HEK293 (cell line): Measurements from ENCODE around the gene DLK2.

Source experiments
- BCL11A ChIP-seq: fragments of 450-650 bp; formaldehyde crosslinking; IDR thresholded peaks from 2 replicates; pipeline ENCODE4 v1.5.1; 2016; ENCODE audit warnings: low read depth, missing biosample characterization, missing genetic modification characterization
- BCL11B ChIP-seq: fragments of 450-650 bp; formaldehyde crosslinking; IDR thresholded peaks from 2 replicates; pipeline ENCODE4 v1.5.1; 2016; ENCODE audit warnings: low read depth, missing biosample characterization, missing genetic modification characterization
- GLIS1 ChIP-seq: fragments of 450-650 bp; formaldehyde crosslinking; IDR thresholded peaks from 2 replicates; pipeline ENCODE4 v1.5.1; 2016; ENCODE audit warnings: missing biosample characterization, missing genetic modification characterization
- IKZF3 ChIP-seq: fragments of 450-650 bp; IDR thresholded peaks from 2 replicates; pipeline ENCODE4 v1.5.0; 2018; ENCODE audit warnings: missing biosample characterization, mild to moderate bottlenecking, missing genetic modification characterization, moderate library complexity
- SALL2 ChIP-seq: fragments of 450-650 bp; formaldehyde crosslinking; IDR thresholded peaks from 2 replicates; pipeline ENCODE4 v1.5.0; 2017; ENCODE audit warnings: missing biosample characterization, mild to moderate bottlenecking, missing genetic modification characterization, borderline replicate concordance
- SETDB1 ChIP-seq: IDR thresholded peaks from one replicate; pipeline ENCODE4 v1.6.1; 2017; ENCODE audit warnings: mild to moderate bottlenecking, low read length, moderate library complexity, mixed read lengths; ENCODE audit not compliant: insufficient read length
- SP7 ChIP-seq: fragments of 450-650 bp; formaldehyde crosslinking; IDR thresholded peaks from 2 replicates; pipeline ENCODE4 v1.5.1; 2016; ENCODE audit warnings: missing biosample characterization, missing genetic modification characterization
- ZBTB8A ChIP-seq: fragments of 450-650 bp; formaldehyde crosslinking; IDR thresholded peaks from 2 replicates; pipeline ENCODE4 v1.5.1; 2016; ENCODE audit warnings: missing biosample characterization, missing genetic modification characterization
- ZEB2 ChIP-seq: fragments of 450-650 bp; formaldehyde crosslinking; IDR thresholded peaks from 2 replicates; pipeline ENCODE4 v1.5.1; 2016; ENCODE audit warnings: missing biosample characterization, missing genetic modification characterization
- ZNF121 ChIP-seq: fragments of 450-650 bp; formaldehyde crosslinking; IDR thresholded peaks from 2 replicates; pipeline ENCODE4 v1.5.1; 2016; ENCODE audit warnings: missing biosample characterization, missing genetic modification characterization
- ZNF16 ChIP-seq: fragments of 450-650 bp; formaldehyde crosslinking; IDR thresholded peaks from 2 replicates; pipeline ENCODE4 v1.5.1; 2016; ENCODE audit warnings: low read depth, missing biosample characterization, missing genetic modification characterization
- ZNF202 ChIP-seq: fragments of 450-650 bp; formaldehyde crosslinking; IDR thresholded peaks from 2 replicates; pipeline ENCODE4 v1.5.1; 2016; ENCODE audit warnings: missing biosample characterization, missing genetic modification characterization, borderline replicate concordance
- ZNF335 ChIP-seq: fragments of 450-650 bp; formaldehyde crosslinking; conservative IDR thresholded peaks from 2 replicates; pipeline ENCODE4 v1.5.1; 2016; ENCODE audit warnings: missing biosample characterization, missing genetic modification characterization
- ZNF530 ChIP-seq: fragments of 450-650 bp; formaldehyde crosslinking; IDR thresholded peaks from 2 replicates; pipeline ENCODE4 v1.5.1; 2016; ENCODE audit warnings: low read depth, missing biosample characterization, missing genetic modification characterization
- ZNF548 ChIP-seq: fragments of 450-650 bp; formaldehyde crosslinking; IDR thresholded peaks from 2 replicates; pipeline ENCODE4 v1.5.1; 2016; ENCODE audit warnings: missing biosample characterization, missing genetic modification characterization
- ZNF600 ChIP-seq: fragments of 450-650 bp; formaldehyde crosslinking; IDR thresholded peaks from 2 replicates; pipeline ENCODE4 v1.5.1; 2016; ENCODE audit warnings: missing biosample characterization, missing genetic modification characterization
- ZNF610 ChIP-seq: fragments of 450-650 bp; formaldehyde crosslinking; IDR thresholded peaks from 2 replicates; pipeline ENCODE4 v1.5.1; 2016; ENCODE audit warnings: missing biosample characterization, missing genetic modification characterization, borderline replicate concordance
- ZNF629 ChIP-seq: fragments of 450-650 bp; formaldehyde crosslinking; IDR thresholded peaks from 2 replicates; pipeline ENCODE4 v1.5.1; 2017; ENCODE audit warnings: missing biosample characterization, missing genetic modification characterization
- ZNF670 ChIP-seq: fragments of 450-650 bp; formaldehyde crosslinking; IDR thresholded peaks from 2 replicates; pipeline ENCODE4 v1.5.1; 2016; ENCODE audit warnings: missing biosample characterization, missing genetic modification characterization, low read depth
- ZNF677 ChIP-seq: fragments of 450-650 bp; IDR thresholded peaks from 2 replicates; pipeline ENCODE4 v1.5.0; 2018; ENCODE audit warnings: missing biosample characterization, mild to moderate bottlenecking, missing genetic modification characterization, moderate library complexity
- ZNF830 ChIP-seq: fragments of 450-650 bp; IDR thresholded peaks from 2 replicates; pipeline ENCODE4 v1.5.0; 2018; ENCODE audit warnings: missing biosample characterization, missing genetic modification characterization, low read depth, mild to moderate bottlenecking, moderate library complexity
- ZSCAN23 ChIP-seq: fragments of 450-650 bp; formaldehyde crosslinking; IDR thresholded peaks from 2 replicates; pipeline ENCODE4 v1.5.1; 2016; ENCODE audit warnings: missing biosample characterization, missing genetic modification characterization
- TF ChIP-seq, protein P1 (sequence below): fragments of 450-650 bp; IDR thresholded peaks from 2 replicates; pipeline ENCODE4 v1.5.1; 2018; ENCODE audit warnings: missing biosample characterization, missing genetic modification characterization
- TF ChIP-seq, protein P2 (sequence below): fragments of 450-650 bp; formaldehyde crosslinking; IDR thresholded peaks from 2 replicates; pipeline ENCODE4 v1.5.1; 2016; ENCODE audit warnings: missing biosample characterization, missing genetic modification characterization
- TF ChIP-seq, protein P3 (sequence below): fragments of 450-650 bp; formaldehyde crosslinking; IDR thresholded peaks from 2 replicates; pipeline ENCODE4 v1.5.1; 2016; ENCODE audit warnings: missing biosample characterization, missing genetic modification characterization
- TF ChIP-seq, protein P4 (sequence below): fragments of 450-650 bp; formaldehyde crosslinking; IDR thresholded peaks from 2 replicates; pipeline ENCODE4 v1.5.1; 2016; ENCODE audit warnings: missing biosample characterization, missing genetic modification characterization
- TF ChIP-seq, protein P5 (sequence below): fragments of 450-650 bp; formaldehyde crosslinking; IDR thresholded peaks from 2 replicates; pipeline ENCODE4 v1.5.1; 2016; ENCODE audit warnings: missing biosample characterization, missing genetic modification characterization
- TF ChIP-seq, protein P6 (sequence below): fragments of 450-650 bp; formaldehyde crosslinking; IDR thresholded peaks from 2 replicates; pipeline ENCODE4 v1.5.1; 2016; ENCODE audit warnings: missing biosample characterization, missing genetic modification characterization
- TF ChIP-seq, protein P7 (sequence below): sonication (generic); formaldehyde crosslinking; IDR thresholded peaks from 2 replicates; pipeline ENCODE4 v1.8.1; 2022; ENCODE audit warnings: mild to moderate bottlenecking, moderate library complexity, missing genetic modification reagents

DLK2 gene

DNA sequence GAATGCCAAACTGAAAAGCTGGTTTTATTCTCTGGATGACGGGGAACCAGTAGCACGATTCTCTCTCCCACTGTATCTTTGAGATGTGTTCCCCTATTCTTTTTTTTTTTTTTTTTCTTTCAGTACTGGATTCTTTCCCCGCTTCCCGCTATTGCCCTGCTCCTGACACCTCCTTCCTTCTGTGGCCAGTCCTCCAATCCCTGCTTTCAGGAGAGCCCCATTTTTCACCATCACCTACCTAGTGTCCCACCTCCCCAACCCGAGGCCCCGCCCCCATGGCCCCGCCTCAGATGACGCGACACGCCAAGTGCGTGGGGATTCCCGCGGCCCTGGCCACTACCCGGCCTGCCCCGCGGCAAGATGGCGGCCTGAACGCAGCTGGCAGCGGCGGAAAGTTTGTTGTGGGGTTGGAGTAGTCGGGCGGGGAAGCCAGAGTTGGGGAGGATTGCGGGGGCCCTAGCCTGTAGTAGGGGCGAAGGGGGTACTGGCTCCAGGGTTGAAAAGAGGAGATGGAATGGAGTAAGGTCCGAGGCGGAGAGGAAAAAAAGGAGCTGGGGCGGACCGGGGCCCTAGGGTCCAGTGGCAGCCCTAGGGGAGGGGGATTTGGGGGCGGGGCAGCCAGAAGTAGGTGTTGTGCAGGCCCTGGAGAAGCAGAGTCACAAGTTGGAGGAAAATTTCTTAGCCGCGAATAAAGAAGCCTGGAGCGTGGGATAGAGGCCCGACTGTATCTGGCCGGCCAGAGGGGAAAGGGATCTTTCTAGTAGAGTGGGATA lies 22.1 kb upstream of the DLK2 start, which contains the start of gene TJAP1 (continued):
- TF ChIP-seq, protein P1, sequence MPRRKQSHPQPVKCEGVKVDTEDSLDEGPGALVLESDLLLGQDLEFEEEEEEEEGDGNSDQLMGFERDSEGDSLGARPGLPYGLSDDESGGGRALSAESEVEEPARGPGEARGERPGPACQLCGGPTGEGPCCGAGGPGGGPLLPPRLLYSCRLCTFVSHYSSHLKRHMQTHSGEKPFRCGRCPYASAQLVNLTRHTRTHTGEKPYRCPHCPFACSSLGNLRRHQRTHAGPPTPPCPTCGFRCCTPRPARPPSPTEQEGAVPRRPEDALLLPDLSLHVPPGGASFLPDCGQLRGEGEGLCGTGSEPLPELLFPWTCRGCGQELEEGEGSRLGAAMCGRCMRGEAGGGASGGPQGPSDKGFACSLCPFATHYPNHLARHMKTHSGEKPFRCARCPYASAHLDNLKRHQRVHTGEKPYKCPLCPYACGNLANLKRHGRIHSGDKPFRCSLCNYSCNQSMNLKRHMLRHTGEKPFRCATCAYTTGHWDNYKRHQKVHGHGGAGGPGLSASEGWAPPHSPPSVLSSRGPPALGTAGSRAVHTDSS (tag by site-specific recombination), result no peak
- TF ChIP-seq ZNF830 (tag by site-specific recombination), result no peak
- TF ChIP-seq, protein P2, sequence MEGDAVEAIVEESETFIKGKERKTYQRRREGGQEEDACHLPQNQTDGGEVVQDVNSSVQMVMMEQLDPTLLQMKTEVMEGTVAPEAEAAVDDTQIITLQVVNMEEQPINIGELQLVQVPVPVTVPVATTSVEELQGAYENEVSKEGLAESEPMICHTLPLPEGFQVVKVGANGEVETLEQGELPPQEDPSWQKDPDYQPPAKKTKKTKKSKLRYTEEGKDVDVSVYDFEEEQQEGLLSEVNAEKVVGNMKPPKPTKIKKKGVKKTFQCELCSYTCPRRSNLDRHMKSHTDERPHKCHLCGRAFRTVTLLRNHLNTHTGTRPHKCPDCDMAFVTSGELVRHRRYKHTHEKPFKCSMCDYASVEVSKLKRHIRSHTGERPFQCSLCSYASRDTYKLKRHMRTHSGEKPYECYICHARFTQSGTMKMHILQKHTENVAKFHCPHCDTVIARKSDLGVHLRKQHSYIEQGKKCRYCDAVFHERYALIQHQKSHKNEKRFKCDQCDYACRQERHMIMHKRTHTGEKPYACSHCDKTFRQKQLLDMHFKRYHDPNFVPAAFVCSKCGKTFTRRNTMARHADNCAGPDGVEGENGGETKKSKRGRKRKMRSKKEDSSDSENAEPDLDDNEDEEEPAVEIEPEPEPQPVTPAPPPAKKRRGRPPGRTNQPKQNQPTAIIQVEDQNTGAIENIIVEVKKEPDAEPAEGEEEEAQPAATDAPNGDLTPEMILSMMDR (tag by site-specific recombination), result no peak
- no peak for TF ChIP-seq BCL11B
- TF ChIP-seq BCL11A (tag by site-specific recombination), result no peak
- TF ChIP-seq, protein P3, sequence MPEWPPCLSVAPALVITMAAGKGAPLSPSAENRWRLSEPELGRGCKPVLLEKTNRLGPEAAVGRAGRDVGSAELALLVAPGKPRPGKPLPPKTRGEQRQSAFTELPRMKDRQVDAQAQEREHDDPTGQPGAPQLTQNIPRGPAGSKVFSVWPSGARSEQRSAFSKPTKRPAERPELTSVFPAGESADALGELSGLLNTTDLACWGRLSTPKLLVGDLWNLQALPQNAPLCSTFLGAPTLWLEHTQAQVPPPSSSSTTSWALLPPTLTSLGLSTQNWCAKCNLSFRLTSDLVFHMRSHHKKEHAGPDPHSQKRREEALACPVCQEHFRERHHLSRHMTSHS (tag by site-specific recombination), result no peak
- TF ChIP-seq IKZF3 (tag by site-specific recombination), result peak; percentile 34; the same call in 1 of the 2 replicates
- no peak for TF ChIP-seq ZNF202 (tag by site-specific recombination)
- TF ChIP-seq, protein P4, sequence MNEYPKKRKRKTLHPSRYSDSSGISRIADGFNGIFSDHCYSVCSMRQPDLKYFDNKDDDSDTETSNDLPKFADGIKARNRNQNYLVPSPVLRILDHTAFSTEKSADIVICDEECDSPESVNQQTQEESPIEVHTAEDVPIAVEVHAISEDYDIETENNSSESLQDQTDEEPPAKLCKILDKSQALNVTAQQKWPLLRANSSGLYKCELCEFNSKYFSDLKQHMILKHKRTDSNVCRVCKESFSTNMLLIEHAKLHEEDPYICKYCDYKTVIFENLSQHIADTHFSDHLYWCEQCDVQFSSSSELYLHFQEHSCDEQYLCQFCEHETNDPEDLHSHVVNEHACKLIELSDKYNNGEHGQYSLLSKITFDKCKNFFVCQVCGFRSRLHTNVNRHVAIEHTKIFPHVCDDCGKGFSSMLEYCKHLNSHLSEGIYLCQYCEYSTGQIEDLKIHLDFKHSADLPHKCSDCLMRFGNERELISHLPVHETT (tag by site-specific recombination), result peak; percentile 31; the same call in 1 of the 2 replicates
- no peak for TF ChIP-seq SALL2 (tag by site-specific recombination)
- no peak for TF ChIP-seq SETDB1
- no peak; the same call in none of the 2 replicates for TF ChIP-seq ZNF629 (tag by site-specific recombination)
- no peak for TF ChIP-seq ZNF530 (tag by site-specific recombination)
- peak; percentile 85 for TF ChIP-seq ZNF335 (tag by site-specific recombination)
- no peak for TF ChIP-seq ZNF677 (tag by site-specific recombination)
- TF ChIP-seq ZNF670 (tag by site-specific recombination), result no peak
- TF ChIP-seq, protein P5, sequence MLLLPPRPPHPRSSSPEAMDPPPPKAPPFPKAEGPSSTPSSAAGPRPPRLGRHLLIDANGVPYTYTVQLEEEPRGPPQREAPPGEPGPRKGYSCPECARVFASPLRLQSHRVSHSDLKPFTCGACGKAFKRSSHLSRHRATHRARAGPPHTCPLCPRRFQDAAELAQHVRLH (tag by site-specific recombination), result no peak
- TF ChIP-seq ZSCAN23 (tag by site-specific recombination), result no peak
- no peak for TF ChIP-seq ZNF16 (tag by site-specific recombination)
- TF ChIP-seq, protein P6, sequence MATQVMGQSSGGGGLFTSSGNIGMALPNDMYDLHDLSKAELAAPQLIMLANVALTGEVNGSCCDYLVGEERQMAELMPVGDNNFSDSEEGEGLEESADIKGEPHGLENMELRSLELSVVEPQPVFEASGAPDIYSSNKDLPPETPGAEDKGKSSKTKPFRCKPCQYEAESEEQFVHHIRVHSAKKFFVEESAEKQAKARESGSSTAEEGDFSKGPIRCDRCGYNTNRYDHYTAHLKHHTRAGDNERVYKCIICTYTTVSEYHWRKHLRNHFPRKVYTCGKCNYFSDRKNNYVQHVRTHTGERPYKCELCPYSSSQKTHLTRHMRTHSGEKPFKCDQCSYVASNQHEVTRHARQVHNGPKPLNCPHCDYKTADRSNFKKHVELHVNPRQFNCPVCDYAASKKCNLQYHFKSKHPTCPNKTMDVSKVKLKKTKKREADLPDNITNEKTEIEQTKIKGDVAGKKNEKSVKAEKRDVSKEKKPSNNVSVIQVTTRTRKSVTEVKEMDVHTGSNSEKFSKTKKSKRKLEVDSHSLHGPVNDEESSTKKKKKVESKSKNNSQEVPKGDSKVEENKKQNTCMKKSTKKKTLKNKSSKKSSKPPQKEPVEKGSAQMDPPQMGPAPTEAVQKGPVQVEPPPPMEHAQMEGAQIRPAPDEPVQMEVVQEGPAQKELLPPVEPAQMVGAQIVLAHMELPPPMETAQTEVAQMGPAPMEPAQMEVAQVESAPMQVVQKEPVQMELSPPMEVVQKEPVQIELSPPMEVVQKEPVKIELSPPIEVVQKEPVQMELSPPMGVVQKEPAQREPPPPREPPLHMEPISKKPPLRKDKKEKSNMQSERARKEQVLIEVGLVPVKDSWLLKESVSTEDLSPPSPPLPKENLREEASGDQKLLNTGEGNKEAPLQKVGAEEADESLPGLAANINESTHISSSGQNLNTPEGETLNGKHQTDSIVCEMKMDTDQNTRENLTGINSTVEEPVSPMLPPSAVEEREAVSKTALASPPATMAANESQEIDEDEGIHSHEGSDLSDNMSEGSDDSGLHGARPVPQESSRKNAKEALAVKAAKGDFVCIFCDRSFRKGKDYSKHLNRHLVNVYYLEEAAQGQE, result no peak
- TF ChIP-seq ZNF600, result no peak
- peak; percentile 55; the same call in 1 of the 2 replicates for TF ChIP-seq ZEB2 (tag by site-specific recombination)
- no peak for TF ChIP-seq ZNF121 (tag by site-specific recombination)
- TF ChIP-seq GLIS1, result 0 out of 2 replicates have a peak, but pooled peaks have one; percentile 23
- 0 out of 2 replicates have a peak, but pooled peaks have one; percentile 20 for TF ChIP-seq ZBTB8A
- TF ChIP-seq SP7 (tag by site-specific recombination), result peak; percentile 70; the same call in 1 of the 2 replicates
- no peak for TF ChIP-seq ZNF548 (tag by site-specific recombination)
- TF ChIP-seq ZNF610 (tag by site-specific recombination), result no peak
- TF ChIP-seq, protein P7, sequence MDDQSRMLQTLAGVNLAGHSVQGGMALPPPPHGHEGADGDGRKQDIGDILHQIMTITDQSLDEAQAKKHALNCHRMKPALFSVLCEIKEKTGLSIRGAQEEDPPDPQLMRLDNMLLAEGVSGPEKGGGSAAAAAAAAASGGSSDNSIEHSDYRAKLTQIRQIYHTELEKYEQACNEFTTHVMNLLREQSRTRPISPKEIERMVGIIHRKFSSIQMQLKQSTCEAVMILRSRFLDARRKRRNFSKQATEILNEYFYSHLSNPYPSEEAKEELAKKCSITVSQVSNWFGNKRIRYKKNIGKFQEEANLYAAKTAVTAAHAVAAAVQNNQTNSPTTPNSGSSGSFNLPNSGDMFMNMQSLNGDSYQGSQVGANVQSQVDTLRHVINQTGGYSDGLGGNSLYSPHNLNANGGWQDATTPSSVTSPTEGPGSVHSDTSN (CRISPR knock-in tag), result peak; percentile 88
